Panc1 (cell line): ENCODE measurements around the gene KCNH1. TPM values are rescaled to one million over a fixed set of nuclear protein-coding genes. Genes with fewer than 3 reads are reported as not detected.

Source experiments
- ATAC-seq: fragments of 200-7000 bp; cut with Tn5 transposase; 2 replicates; pipeline ENCODE4 v1.9.1; 2020; ENCODE audit warnings: mild to moderate bottlenecking, moderate library complexity
- BruUV-seq: library from RNA; stranded (reverse); fragments of 400-500 nt; replicated peaks from 2 replicates; lab custom pipeline; 2021; lab: Mats Ljungman, UMichigan
- CTCF ChIA-PET: fragments of 300-600 bp; sonication (Branson Sonifier 250); formaldehyde crosslinking; loops from one replicate; lab custom pipeline; 2022; ENCODE audit warnings: antibody characterized with exemption; lab: Charles Lee
- POLR2A ChIA-PET: fragments of 300-600 bp; sonication (Branson Sonifier 250); formaldehyde crosslinking; loops from one replicate; lab custom pipeline; 2022; ENCODE audit warnings: antibody characterized with exemption; lab: Charles Lee
- DNase-seq: peaks from one replicate; pipeline ENCODE4 v3.0.0-alpha.2; 2010; ENCODE audit warnings: low read depth, low spot score
- H3K27ac ChIP-seq: 2 replicates; pipeline ENCODE4 v1.5.1; 2011; ENCODE audit warnings: mild to moderate bottlenecking, low read length, inconsistent platforms
- H3K27me3 ChIP-seq: fragments of 200-500 bp; sonication (Bioruptor generic); 2 replicates; pipeline ENCODE4 v1.6.0; 2014; ENCODE audit warnings: low read length, inconsistent platforms; ENCODE audit not compliant: control insufficient read depth, insufficient read depth
- H3K36me3 ChIP-seq: fragments of 200-500 bp; sonication (Bioruptor generic); 2 replicates; pipeline ENCODE4 v1.5.1; 2014; ENCODE audit warnings: inconsistent platforms, mild to moderate bottlenecking, low read length, moderate library complexity; ENCODE audit not compliant: control insufficient read depth, insufficient read depth
- H3K4me1 ChIP-seq: 2 replicates; pipeline ENCODE4 v1.5.1; 2011; ENCODE audit warnings: inconsistent platforms, mild to moderate bottlenecking, low read length, moderate library complexity; ENCODE audit not compliant: control insufficient read depth, insufficient read depth
- H3K4me3 ChIP-seq, 2 experiments: 2 replicates each; pipeline ENCODE4 v1.5.1; 2011 to 2012; ENCODE audit warnings: low read depth in 2 of 2, low read length in 2 of 2, mild to moderate bottlenecking in 2 of 2, inconsistent platforms in 1 of 2, moderate library complexity in 1 of 2
- H3K9me3 ChIP-seq: fragments of 200-500 bp; sonication (Bioruptor generic); 2 replicates; pipeline ENCODE4 v1.5.1; 2014; ENCODE audit warnings: low read depth, mild to moderate bottlenecking, inconsistent platforms, low read length, moderate library complexity; ENCODE audit not compliant: control insufficient read depth, insufficient read depth
- POLR2AphosphoS5 ChIP-seq: IDR thresholded peaks from 2 replicates; pipeline ENCODE4 v1.6.1; 2012; ENCODE audit warnings: mild to moderate bottlenecking, low read depth, low read length, moderate library complexity
- SIN3A ChIP-seq: IDR thresholded peaks from 2 replicates; pipeline ENCODE4 v1.6.1; 2012; ENCODE audit warnings: low read depth, mild to moderate bottlenecking, low read length, moderate library complexity, borderline replicate concordance; ENCODE audit not compliant: insufficient read depth
- TCF7L2 ChIP-seq: IDR thresholded peaks from 2 replicates; pipeline ENCODE4 v1.6.1; 2011; ENCODE audit warnings: mild to moderate bottlenecking, low read depth, low read length, inconsistent platforms
- in situ Hi-C: cut with HindIII; loops from 2 replicates; pipeline ENCODE4 v1.10.0; 2016; ENCODE audit warnings: low sequenced_read_pairs, low pct_unique_long_range_greater_than_20kb
- intact Hi-C: fragments of 100-400 bp; cut with micrococcal nuclease; formaldehyde crosslinking; loops from one replicate; pipeline ENCODE4 v1.10.0; 2022; ENCODE audit not compliant: unreplicated experiment
- total RNA-seq: library from RNA; stranded (reverse); gene quantifications from one replicate; pipeline ENCODE4 v1.2.1, GENCODE V29; 2021; ENCODE audit not compliant: unreplicated experiment
- TF ChIP-seq, protein P1 (sequence below), 2 experiments: IDR thresholded peaks; 2 replicates each; pipeline ENCODE4 v1.6.1; 2011 to 2012; ENCODE audit warnings: low read depth in 2 of 2, control low read depth in 1 of 2, low read length in 1 of 2, mild to moderate bottlenecking in 1 of 2, moderate library complexity in 1 of 2; ENCODE audit not compliant: insufficient read depth in 1 of 2
- TF ChIP-seq, protein P2 (sequence below): fragments of 450-650 bp; IDR thresholded peaks from 2 replicates; pipeline ENCODE4 v1.5.1; 2017; ENCODE audit warnings: mild to moderate bottlenecking

Gene KCNH1
- total RNA-seq, 1 experiment from 2014 or later: not detected

DNA sequence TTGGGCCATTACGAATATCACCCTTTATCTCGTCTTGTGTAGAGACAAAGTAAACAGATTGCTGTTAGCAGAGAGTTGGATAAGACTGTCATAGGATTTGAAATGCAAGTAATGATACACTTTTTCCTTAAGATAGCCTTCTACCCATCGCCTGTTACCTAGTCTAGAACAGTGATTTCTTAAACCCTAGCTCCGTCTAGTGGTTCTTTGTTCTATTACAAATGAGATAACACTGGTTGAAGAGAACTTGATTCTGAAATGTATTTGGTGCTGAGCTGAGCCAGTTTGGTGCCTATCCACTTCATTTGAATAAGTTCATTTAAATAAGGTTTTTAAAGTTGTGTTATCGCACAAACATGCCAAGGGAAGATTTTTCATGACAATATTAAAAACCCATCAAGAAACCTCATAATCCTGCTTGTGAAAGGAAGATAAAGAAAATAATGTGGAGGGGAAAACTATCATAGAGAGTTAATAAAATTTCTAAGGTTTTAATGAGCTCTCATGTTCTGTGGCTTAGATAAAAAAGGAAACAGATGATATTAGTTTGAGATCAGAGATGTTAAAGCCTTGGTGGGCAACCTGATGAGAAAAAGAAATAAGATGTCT is 1.5 kb upstream of the KCNH1 start:
- ATAC-seq: peak; percentile 67
- POLR2A ChIA-PET: no interaction called here
- Histone ChIP-seq H3K27ac (no peak overlapping the region), H3K4me1 (peaks cover 4% of the 10 kb centered on the region; the same call in 1 of the 2 replicates), H3K36me3 (no peaks in the 10 kb centered on the region), H3K27me3 (peaks cover 27% of the 10 kb centered on the region), H3K4me3 (no peak overlapping the region), H3K9me3 (no peaks in the 10 kb centered on the region)
- in situ Hi-C loops: no loop called here
- TF ChIP-seq TCF7L2 (no peak), POLR2AphosphoS5 (no peak), SIN3A (no peak)
- TF ChIP-seq, protein P1, sequence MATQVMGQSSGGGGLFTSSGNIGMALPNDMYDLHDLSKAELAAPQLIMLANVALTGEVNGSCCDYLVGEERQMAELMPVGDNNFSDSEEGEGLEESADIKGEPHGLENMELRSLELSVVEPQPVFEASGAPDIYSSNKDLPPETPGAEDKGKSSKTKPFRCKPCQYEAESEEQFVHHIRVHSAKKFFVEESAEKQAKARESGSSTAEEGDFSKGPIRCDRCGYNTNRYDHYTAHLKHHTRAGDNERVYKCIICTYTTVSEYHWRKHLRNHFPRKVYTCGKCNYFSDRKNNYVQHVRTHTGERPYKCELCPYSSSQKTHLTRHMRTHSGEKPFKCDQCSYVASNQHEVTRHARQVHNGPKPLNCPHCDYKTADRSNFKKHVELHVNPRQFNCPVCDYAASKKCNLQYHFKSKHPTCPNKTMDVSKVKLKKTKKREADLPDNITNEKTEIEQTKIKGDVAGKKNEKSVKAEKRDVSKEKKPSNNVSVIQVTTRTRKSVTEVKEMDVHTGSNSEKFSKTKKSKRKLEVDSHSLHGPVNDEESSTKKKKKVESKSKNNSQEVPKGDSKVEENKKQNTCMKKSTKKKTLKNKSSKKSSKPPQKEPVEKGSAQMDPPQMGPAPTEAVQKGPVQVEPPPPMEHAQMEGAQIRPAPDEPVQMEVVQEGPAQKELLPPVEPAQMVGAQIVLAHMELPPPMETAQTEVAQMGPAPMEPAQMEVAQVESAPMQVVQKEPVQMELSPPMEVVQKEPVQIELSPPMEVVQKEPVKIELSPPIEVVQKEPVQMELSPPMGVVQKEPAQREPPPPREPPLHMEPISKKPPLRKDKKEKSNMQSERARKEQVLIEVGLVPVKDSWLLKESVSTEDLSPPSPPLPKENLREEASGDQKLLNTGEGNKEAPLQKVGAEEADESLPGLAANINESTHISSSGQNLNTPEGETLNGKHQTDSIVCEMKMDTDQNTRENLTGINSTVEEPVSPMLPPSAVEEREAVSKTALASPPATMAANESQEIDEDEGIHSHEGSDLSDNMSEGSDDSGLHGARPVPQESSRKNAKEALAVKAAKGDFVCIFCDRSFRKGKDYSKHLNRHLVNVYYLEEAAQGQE (IDR thresholded peaks at IDR 0.05; ENCODE audit: insufficient read depth in 1 of 2, low read depth in 2 of 2, low read length in 1 of 2): no peak
- TF ChIP-seq, protein P2, sequence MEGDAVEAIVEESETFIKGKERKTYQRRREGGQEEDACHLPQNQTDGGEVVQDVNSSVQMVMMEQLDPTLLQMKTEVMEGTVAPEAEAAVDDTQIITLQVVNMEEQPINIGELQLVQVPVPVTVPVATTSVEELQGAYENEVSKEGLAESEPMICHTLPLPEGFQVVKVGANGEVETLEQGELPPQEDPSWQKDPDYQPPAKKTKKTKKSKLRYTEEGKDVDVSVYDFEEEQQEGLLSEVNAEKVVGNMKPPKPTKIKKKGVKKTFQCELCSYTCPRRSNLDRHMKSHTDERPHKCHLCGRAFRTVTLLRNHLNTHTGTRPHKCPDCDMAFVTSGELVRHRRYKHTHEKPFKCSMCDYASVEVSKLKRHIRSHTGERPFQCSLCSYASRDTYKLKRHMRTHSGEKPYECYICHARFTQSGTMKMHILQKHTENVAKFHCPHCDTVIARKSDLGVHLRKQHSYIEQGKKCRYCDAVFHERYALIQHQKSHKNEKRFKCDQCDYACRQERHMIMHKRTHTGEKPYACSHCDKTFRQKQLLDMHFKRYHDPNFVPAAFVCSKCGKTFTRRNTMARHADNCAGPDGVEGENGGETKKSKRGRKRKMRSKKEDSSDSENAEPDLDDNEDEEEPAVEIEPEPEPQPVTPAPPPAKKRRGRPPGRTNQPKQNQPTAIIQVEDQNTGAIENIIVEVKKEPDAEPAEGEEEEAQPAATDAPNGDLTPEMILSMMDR: peak; percentile 79; the same call in 1 of the 2 replicates
- intact Hi-C loops: loop anchor here (1.0 to 10.0 kb wide), 3 partner anchors 431 to 687 kb away; no protein-coding TSS in a partner anchor
- DNase-seq: peak; percentile 64
- CTCF ChIA-PET: interaction anchor here (0.6 to 0.8 kb wide), 3 partner anchors 552 to 728 kb away, joined by 3 read pairs; no protein-coding TSS in a partner anchor
- BruUV-seq: no TSS peak

DNA sequence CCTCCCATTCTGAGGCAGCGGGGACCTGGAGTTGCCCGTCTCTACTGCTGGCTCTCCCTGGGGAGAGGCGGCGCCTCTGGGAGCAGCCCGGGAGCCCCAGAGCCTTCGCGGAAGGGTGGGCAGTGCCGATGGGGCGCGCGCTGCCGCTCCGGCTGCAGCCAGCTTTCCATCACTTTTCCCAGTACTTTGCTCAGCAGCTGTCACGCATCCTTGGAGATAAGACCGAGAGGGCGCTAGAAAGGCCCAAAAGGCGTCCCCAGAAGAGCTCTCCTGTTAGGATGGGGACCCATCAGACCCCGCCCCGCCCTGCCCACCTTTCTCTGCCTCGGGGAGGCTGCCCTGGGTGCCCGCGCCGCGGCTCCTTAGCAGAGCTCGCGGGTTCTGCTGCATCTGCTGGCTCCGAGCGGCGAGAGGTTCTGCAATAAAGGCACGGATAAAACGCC is 534 bp downstream of the KCNH1 start:
- H3K9me3 ChIP-seq: no peaks in the 10 kb centered on the region
- TF ChIP-seq POLR2AphosphoS5: no peak
- no peak for TF ChIP-seq TCF7L2
- TF ChIP-seq SIN3A: no peak
- TF ChIP-seq, protein P2: no peak
- TF ChIP-seq, protein P1 (IDR thresholded peaks at IDR 0.05; ENCODE audit: insufficient read depth in 1 of 2, low read depth in 2 of 2, low read length in 1 of 2): no peak
- DNase-seq: no peak
- peaks cover 32% of the 10 kb centered on the region for H3K27me3 ChIP-seq
- peak; percentile 54 for ATAC-seq
- H3K36me3 ChIP-seq: no peaks in the 10 kb centered on the region
- peak overlapping the region; percentile 39 to 49 for H3K4me3 ChIP-seq
- ChIA-PET CTCF (interaction anchor here (0.6 to 1.5 kb wide), 5 partner anchors 28 to 686 kb away, joined by 3 to 8 read pairs (median 5); no protein-coding TSS in a partner anchor), POLR2A (interaction anchor here (0.6 kb wide), 1 partner anchor 1884 kb away, joined by 3 read pairs; no protein-coding TSS in a partner anchor)
- no TSS peak for BruUV-seq
- H3K4me1 ChIP-seq: peaks cover 4% of the 10 kb centered on the region; the same call in 1 of the 2 replicates
- in situ Hi-C loops: no loop called here
- intact Hi-C loops: loop anchor here (10.0 kb wide), 1 partner anchor 429 kb away; no protein-coding TSS in a partner anchor
- H3K27ac ChIP-seq: no peak overlapping the region
